Activated T-helper 17 cell treated with anti-CD3 and anti-CD28 coated beads, Interleukin-2, amount 50 U/mL, for 72 hours (primary cell): Measurements from ENCODE around the gene GPR141. TPM values are rescaled to one million over a fixed set of nuclear protein-coding genes. Genes with fewer than 3 reads are reported as not detected.
A peak's percentile ranks its signal among the peaks of the same experiment; 100 is the strongest.

Experiments used
- ATAC-seq: fragments of 150-1000 bp; cut with Tn5 transposase; replicated peaks from 2 replicates; pipeline ENCODE4 v1.10.0; 2021; ENCODE audit warnings: mild to moderate bottlenecking, moderate library complexity
- H3K27ac Mint-ChIP-seq: one replicate; pipeline ENCODE4 v1.8.0; 2022; ENCODE audit warnings: mixed read lengths
- H3K27me3 Mint-ChIP-seq: one replicate; pipeline ENCODE4 v1.8.0; 2022; ENCODE audit warnings: mixed read lengths
- H3K36me3 Mint-ChIP-seq: one replicate; pipeline ENCODE4 v1.8.0; 2022; ENCODE audit warnings: low read depth, mild to moderate bottlenecking, mixed read lengths
- H3K4me1 Mint-ChIP-seq: one replicate; pipeline ENCODE4 v1.8.0; 2022; ENCODE audit warnings: mixed read lengths
- H3K4me3 Mint-ChIP-seq: one replicate; pipeline ENCODE4 v1.8.0; 2022; ENCODE audit warnings: mild to moderate bottlenecking, mixed read lengths
- H3K9me3 Mint-ChIP-seq: one replicate; pipeline ENCODE4 v1.8.0; 2022; ENCODE audit warnings: mixed read lengths
- total RNA-seq, 2 donors: library from RNA; stranded (reverse); gene quantifications; one replicate each; pipeline ENCODE4 v1.2.3, GENCODE V29; 2022

The GPR141 gene
- total RNA-seq, 2 donors from 2014 or later: not detected

GRCh38 chr7:37769726-37770125 is 86.2 kb downstream of the GPR141 start:
- Mint-ChIP-seq H3K27ac (no peak overlapping the region), H3K36me3 (no peaks in the 10 kb centered on the region), H3K4me3 (no peak overlapping the region), H3K9me3 (peaks cover 5% of the 10 kb centered on the region), H3K27me3 (peaks cover 3% of the 10 kb centered on the region), H3K4me1 (no peaks in the 10 kb centered on the region)
- ATAC-seq: no peak

GRCh38 chr7:37770838-37771237 is 87.3 kb downstream of the GPR141 start:
- peaks cover 7% of the 10 kb centered on the region for H3K27me3 Mint-ChIP-seq
- no peak for ATAC-seq
- no peak overlapping the region for H3K27ac Mint-ChIP-seq
- no peaks in the 10 kb centered on the region for H3K4me1 Mint-ChIP-seq
- no peak overlapping the region for H3K4me3 Mint-ChIP-seq
- peaks cover 9% of the 10 kb centered on the region for H3K9me3 Mint-ChIP-seq
- H3K36me3 Mint-ChIP-seq: no peaks in the 10 kb centered on the region

- Mint-ChIP-seq H3K4me3 (no peak overlapping the region), H3K27ac (no peak overlapping the region), H3K4me1 (no peaks in the 10 kb centered on the region), H3K27me3 (peaks cover 7% of the 10 kb centered on the region), H3K36me3 (no peaks in the 10 kb centered on the region), H3K9me3 (peaks cover 9% of the 10 kb centered on the region)
- no peak for ATAC-seq
Observed at GRCh38 chr7:37771342-37771741, 87.8 kb downstream of the GPR141 start.

- H3K9me3 Mint-ChIP-seq: peaks cover 9% of the 10 kb centered on the region
- H3K36me3 Mint-ChIP-seq: no peaks in the 10 kb centered on the region
- H3K27ac Mint-ChIP-seq: no peak overlapping the region
- H3K27me3 Mint-ChIP-seq: peaks cover 7% of the 10 kb centered on the region
- no peaks in the 10 kb centered on the region for H3K4me1 Mint-ChIP-seq
- no peak overlapping the region for H3K4me3 Mint-ChIP-seq
- ATAC-seq: no peak
Observed at GRCh38 chr7:37771801-37772200, 88.2 kb downstream of the GPR141 start.

DNA sequence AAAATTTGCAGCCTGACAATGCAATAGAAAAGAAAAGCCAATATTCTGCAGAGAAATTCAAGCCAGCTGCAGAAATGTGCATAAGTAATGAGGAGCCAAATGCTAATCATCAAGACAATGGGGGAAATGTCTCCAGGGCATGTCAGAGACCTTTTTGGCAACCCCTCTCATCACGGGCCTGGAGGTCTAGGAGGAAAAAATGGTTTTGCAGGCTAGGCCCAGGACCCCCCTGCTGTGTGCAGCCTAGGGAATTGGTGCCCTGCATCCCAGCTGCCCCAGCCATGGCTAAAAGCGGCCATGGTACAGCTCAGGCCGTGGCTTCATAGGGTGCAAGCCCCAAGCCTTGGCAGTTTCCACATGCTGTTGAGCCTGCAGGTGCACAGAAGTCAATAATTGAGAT is 92.4 kb downstream of the GPR141 start:
- Mint-ChIP-seq H3K36me3 (no peaks in the 10 kb centered on the region), H3K4me1 (no peaks in the 10 kb centered on the region), H3K27me3 (peaks cover 5% of the 10 kb centered on the region), H3K27ac (no peak overlapping the region), H3K9me3 (peaks cover 13% of the 10 kb centered on the region), H3K4me3 (no peak overlapping the region)
- ATAC-seq: no peak

DNA sequence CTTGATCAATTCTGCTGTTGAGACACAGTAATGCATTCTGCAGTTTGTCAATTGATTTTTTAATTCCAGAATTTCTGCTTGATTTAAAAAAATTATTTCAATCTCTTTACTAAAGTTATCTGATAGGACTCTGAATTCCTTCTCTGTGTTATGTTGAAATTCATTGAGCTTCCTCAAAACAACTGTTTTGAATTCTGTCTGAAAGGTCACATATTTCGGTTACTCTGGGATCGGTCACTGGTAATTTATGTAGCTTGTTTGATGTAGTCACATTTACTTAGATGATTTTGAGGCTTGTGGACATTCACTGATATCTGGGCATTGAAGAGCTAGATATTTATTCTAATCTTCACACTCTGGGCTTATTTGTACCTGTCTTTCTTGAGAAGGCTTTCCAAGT is 97.6 kb downstream of the GPR141 start:
- Mint-ChIP-seq H3K4me3 (no peak overlapping the region), H3K9me3 (peaks cover 9% of the 10 kb centered on the region), H3K27me3 (peaks cover 12% of the 10 kb centered on the region), H3K27ac (no peak overlapping the region), H3K36me3 (no peaks in the 10 kb centered on the region), H3K4me1 (no peaks in the 10 kb centered on the region)
- no peak for ATAC-seq

DNA sequence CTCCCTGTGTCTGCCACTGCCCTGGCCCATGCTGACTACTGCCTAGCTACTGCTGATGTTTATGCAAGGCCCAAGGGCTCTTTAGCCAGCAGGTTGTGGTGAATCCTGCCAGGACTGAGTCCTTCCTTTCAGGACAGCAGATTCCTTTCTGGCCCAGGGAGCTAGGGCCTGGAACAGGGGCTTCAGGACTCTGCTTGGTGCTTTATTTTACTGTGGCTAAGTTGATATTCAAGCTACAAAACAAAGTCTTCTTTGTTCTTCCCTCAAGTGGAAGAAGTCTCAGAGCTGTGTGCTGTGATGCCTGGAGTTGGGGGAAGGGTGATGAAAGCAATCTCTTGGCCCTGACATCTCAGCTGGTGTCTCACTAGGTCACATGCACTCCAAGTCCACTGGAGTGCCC is 98.6 kb downstream of the GPR141 start:
- Mint-ChIP-seq H3K27ac (no peak overlapping the region), H3K9me3 (peaks cover 9% of the 10 kb centered on the region), H3K4me3 (no peak overlapping the region), H3K4me1 (no peaks in the 10 kb centered on the region), H3K36me3 (no peaks in the 10 kb centered on the region), H3K27me3 (peaks cover 12% of the 10 kb centered on the region)
- no peak for ATAC-seq

- H3K4me3 Mint-ChIP-seq: no peak overlapping the region
- peaks cover 12% of the 10 kb centered on the region for H3K27me3 Mint-ChIP-seq
- H3K27ac Mint-ChIP-seq: no peak overlapping the region
- ATAC-seq: no peak
- no peaks in the 10 kb centered on the region for H3K9me3 Mint-ChIP-seq
- no peaks in the 10 kb centered on the region for H3K4me1 Mint-ChIP-seq
- H3K36me3 Mint-ChIP-seq: no peaks in the 10 kb centered on the region
Observed at GRCh38 chr7:37784015-37784414, 100.4 kb downstream of the GPR141 start.

GRCh38 chr7:37786741-37787569 is 103.4 kb downstream of the GPR141 start:
- no peaks in the 10 kb centered on the region for H3K4me1 Mint-ChIP-seq
- ATAC-seq: peak; percentile 73
- H3K27ac Mint-ChIP-seq: no peak overlapping the region
- no peak overlapping the region for H3K4me3 Mint-ChIP-seq
- H3K27me3 Mint-ChIP-seq: peaks cover 12% of the 10 kb centered on the region
- no peaks in the 10 kb centered on the region for H3K9me3 Mint-ChIP-seq
- H3K36me3 Mint-ChIP-seq: no peaks in the 10 kb centered on the region

Other genes starting within 250 kb of the GPR141 start
- gene ELMO1, start 234.9 kb upstream of the GPR141 start, total RNA-seq: 100 to 1,000 TPM in 1 of 2 donors, 10 to 100 TPM in 1; 77.4 to 106 TPM
- not detected for gene NME8, start 164.8 kb downstream of the GPR141 start, total RNA-seq
- gene SFRP4, start 233.1 kb downstream of the GPR141 start, total RNA-seq: not detected
- gene EPDR1, start 236.9 kb downstream of the GPR141 start, total RNA-seq: under 1 TPM; 0.54 to 0.56 TPM